CD14-positive monocyte (primary cell): Measurements from ENCODE around the gene DPPA3. TPM values are rescaled to one million over a fixed set of nuclear protein-coding genes. Genes with fewer than 3 reads are reported as not detected.

Experiments used
- DNase-seq, 3 donors: peaks; one replicate each; pipeline ENCODE4 v3.0.0-alpha.2; 2011 to 2022
- H2AFZ ChIP-seq: 2 replicates; pipeline ENCODE4 v1.6.0; 2012; ENCODE audit warnings: mild to moderate bottlenecking, low read depth, low read length, inconsistent platforms; ENCODE audit not compliant: insufficient read depth, poor library complexity, severe bottlenecking
- H3K27ac ChIP-seq, 2 donors: 1 replicate in 1 of 2; 2 replicates in 1 of 2; pipeline ENCODE4 v1.5.1; 2012 to 2013; ENCODE audit warnings: low read length in 2 of 2, control low read depth in 1 of 2, inconsistent platforms in 1 of 2, low read depth in 1 of 2, mild to moderate bottlenecking in 1 of 2
- H3K27me3 ChIP-seq, 2 donors: one replicate each; pipeline versions ENCODE4 v1.6.0 to v1.6.1; 2011 to 2013; ENCODE audit warnings: low read length in 2 of 2; ENCODE audit not compliant: control insufficient read depth in 2 of 2, insufficient read depth in 2 of 2
- H3K36me3 ChIP-seq, 2 donors: replicated peaks in 1 of 2; 1 replicate in 1 of 2; 2 replicates in 1 of 2; pipeline versions ENCODE4 v1.5.1 to v1.6.1; 2012 to 2013; ENCODE audit warnings: low read length in 2 of 2, control low read depth in 1 of 2, inconsistent platforms in 1 of 2, mild to moderate bottlenecking in 1 of 2; ENCODE audit not compliant: insufficient read depth in 2 of 2, control insufficient read depth in 1 of 2
- H3K4me1 ChIP-seq, 2 donors: 1 replicate in 1 of 2; 2 replicates in 1 of 2; pipeline versions ENCODE4 v1.5.1 to v1.6.1; 2012 to 2013; ENCODE audit warnings: low read length in 2 of 2, control low read depth in 1 of 2, inconsistent platforms in 1 of 2, mild to moderate bottlenecking in 1 of 2, moderate library complexity in 1 of 2; ENCODE audit not compliant: insufficient read depth in 2 of 2, control insufficient read depth in 1 of 2
- H3K4me2 ChIP-seq: replicated peaks from 2 replicates; pipeline ENCODE3; 2012; ENCODE audit warnings: low read length, moderate library complexity, mild to moderate bottlenecking; ENCODE audit not compliant: poor library complexity, severe bottlenecking; ENCODE audit errors: extremely low read depth
- H3K4me3 ChIP-seq, 3 experiments: fragments of 200-600 bp in 1 of 3; sonication (generic) in 1 of 3; replicated peaks in 1 of 3; 1 replicate in 2 of 3; 2 replicates in 1 of 3; pipeline ENCODE4 v1.5.1; 2011 to 2013; ENCODE audit warnings: low read length in 3 of 3, mild to moderate bottlenecking in 3 of 3, control low read depth in 2 of 3, low read depth in 2 of 3, inconsistent platforms in 1 of 3, moderate library complexity in 1 of 3
- H3K79me2 ChIP-seq: 2 replicates; pipeline ENCODE4 v1.6.0; 2012; ENCODE audit warnings: mild to moderate bottlenecking, control low read depth, inconsistent platforms, low read length, moderate library complexity; ENCODE audit not compliant: insufficient read depth
- H3K9ac ChIP-seq: 2 replicates; pipeline ENCODE4 v1.6.0; 2017; ENCODE audit warnings: low read length, mild to moderate bottlenecking; ENCODE audit not compliant: insufficient read depth, poor library complexity, severe bottlenecking
- H3K9me3 ChIP-seq, 2 donors: replicated peaks in 1 of 2; 1 replicate in 1 of 2; 2 replicates in 1 of 2; pipeline versions ENCODE4 v1.5.1 to v1.6.1; 2012 to 2013; ENCODE audit warnings: low read length in 2 of 2, control low read depth in 1 of 2; ENCODE audit not compliant: control insufficient read depth in 1 of 2, insufficient read depth in 1 of 2
- H4K20me1 ChIP-seq: 2 replicates; pipeline ENCODE4 v1.6.0; 2012; ENCODE audit warnings: mild to moderate bottlenecking, low read length, control low read depth, moderate library complexity; ENCODE audit not compliant: insufficient read depth
- H3K27ac Mint-ChIP-seq, 7 donors: one replicate each; pipeline ENCODE4 v1.8.0; 2020; ENCODE audit warnings: mild to moderate bottlenecking in 7 of 7, mixed read lengths in 7 of 7, moderate library complexity in 6 of 7, inconsistent platforms in 2 of 7
- H3K27me3 Mint-ChIP-seq, 3 donors: one replicate each; pipeline ENCODE4 v1.8.0; 2021 to 2022; ENCODE audit warnings: low read depth in 3 of 3, mild to moderate bottlenecking in 3 of 3, mixed read lengths in 3 of 3, moderate library complexity in 3 of 3, inconsistent platforms in 1 of 3
- H3K36me3 Mint-ChIP-seq, 2 donors: one replicate each; pipeline ENCODE4 v1.8.0; 2020; ENCODE audit warnings: mixed read lengths in 2 of 2, inconsistent platforms in 1 of 2, mild to moderate bottlenecking in 1 of 2
- H3K4me1 Mint-ChIP-seq: one replicate; pipeline ENCODE4 v1.8.0; 2020; ENCODE audit warnings: mild to moderate bottlenecking, mixed read lengths
- H3K4me3 Mint-ChIP-seq, 2 donors: one replicate each; pipeline ENCODE4 v1.8.0; 2020; ENCODE audit warnings: mild to moderate bottlenecking in 2 of 2, mixed read lengths in 2 of 2, moderate library complexity in 1 of 2
- H3K9me3 Mint-ChIP-seq, 7 donors: one replicate each; pipeline ENCODE4 v1.8.0; 2020 to 2022; ENCODE audit warnings: mixed read lengths in 7 of 7, mild to moderate bottlenecking in 6 of 7, moderate library complexity in 6 of 7, inconsistent platforms in 2 of 7
- CTCF ChIP-seq: fragments of 200-600 bp; IDR thresholded peaks from one replicate; pipeline ENCODE4 v1.8.0; 2022; ENCODE audit warnings: antibody characterized with exemption, mild to moderate bottlenecking
- WGBS: methylation state at CpG from one replicate; pipeline ENCODE4 v1.1.5; 2013; ENCODE audit warnings: missing lambda C conversion rate; ENCODE audit not compliant: insufficient coverage; 5-methylcytosine and 5-hydroxymethylcytosine counted together
- intact Hi-C, 2 donors: fragments of 100-400 bp; cut with micrococcal nuclease; formaldehyde crosslinking; loops; one replicate each; pipeline versions ENCODE4 v1.15.0 to v1.15.1; 2023
- polyA plus RNA-seq, 3 donors: library from polyadenylated mRNA; depleted of rRNA in 1 of 3; unstranded in 2 of 3; stranded (reverse) in 1 of 3; fragments of 300-500 nt in 2 of 3; fragments of >200 nt in 1 of 3; fragmentation: Illumina TruSeq in 2 of 3; gene quantifications; 1 replicate in 2 of 3; 2 replicates in 1 of 3; pipeline ENCODE4 v1.2.3, GENCODE V29; 2012 to 2021

The DPPA3 gene
- polyA plus RNA-seq, 3 donors = not detected

GRCh38 chr12:7712841-7713442, 1.7 kb downstream of the DPPA3 start:
- H2AFZ ChIP-seq = no peak overlapping the region
- H3K27ac ChIP-seq = no peak overlapping the region
- Mint-ChIP-seq H3K27me3 (peaks cover 0 to 2% (median 2%) of the 10 kb centered on the region in 3 donors), H3K27ac (no peak overlapping the region), H3K4me3 (no peak overlapping the region), H3K9me3 (peaks cover 0 to 2% (median 0%) of the 10 kb centered on the region in 7 donors), H3K36me3 (no peaks in the 10 kb centered on the region), H3K4me1 (peaks cover 6% of the 10 kb centered on the region)
- intact Hi-C loops = no loop called here
- no peak overlapping the region for H3K4me2 ChIP-seq
- no peaks in the 10 kb centered on the region for H3K9me3 ChIP-seq
- H4K20me1 ChIP-seq = no peaks in the 10 kb centered on the region
- no peaks in the 10 kb centered on the region for H3K36me3 ChIP-seq
- 97% methylated on average over 18 of the region's 28 CpGs for WGBS
- no peaks in the 10 kb centered on the region for H3K27me3 ChIP-seq
- TF ChIP-seq CTCF = no peak
- no peak overlapping the region for H3K4me3 ChIP-seq
- H3K79me2 ChIP-seq = no peaks in the 10 kb centered on the region
- H3K4me1 ChIP-seq = peaks cover 0 to 5% of the 10 kb centered on the region in 2 donors
- H3K9ac ChIP-seq = no peak overlapping the region
- no peak for DNase-seq

- no peak overlapping the region for H3K27ac ChIP-seq
These were observed 5.1 kb downstream of the DPPA3 start for GRCh38 chr12:7716381-7716780.

More at GRCh38 chr12:7716381-7716780, 5.1 kb downstream of the DPPA3 start:
- Histone ChIP-seq H3K4me1 (peaks cover 24 to 25% of the 10 kb centered on the region in 2 donors), H3K9ac (no peak overlapping the region), H4K20me1 (no peaks in the 10 kb centered on the region), H3K79me2 (no peaks in the 10 kb centered on the region), H2AFZ (no peak overlapping the region), H3K9me3 (no peaks in the 10 kb centered on the region), H3K36me3 (no peaks in the 10 kb centered on the region), H3K4me3 (no peak overlapping the region), H3K4me2 (no peak overlapping the region), H3K27me3 (no peaks in the 10 kb centered on the region)
- Mint-ChIP-seq H3K27ac (no peak overlapping the region), H3K4me1 (peaks cover 31% of the 10 kb centered on the region), H3K4me3 (no peak overlapping the region), H3K9me3 (peaks cover 0 to 2% (median 0%) of the 10 kb centered on the region in 7 donors), H3K27me3 (peaks cover 0 to 2% (median under 1%) of the 10 kb centered on the region in 3 donors), H3K36me3 (no peaks in the 10 kb centered on the region)
- intact Hi-C loops = no loop called here
- peak in 1 of 3 donors; percentile 19 for DNase-seq
- TF ChIP-seq CTCF = no peak
- 60% methylated on average over 1 of the region's 5 CpGs for WGBS
